H7 (cell line): ENCODE results near the gene SLC22A4. TPM values are rescaled to one million over a fixed set of nuclear protein-coding genes. Genes with fewer than 3 reads are reported as not detected.

Experiments
- DNase-seq: peaks from one replicate; pipeline ENCODE4 v3.0.0; 2012
- H3K27me3 ChIP-seq: 2 replicates; pipeline ENCODE4 v1.6.0; 2011; ENCODE audit warnings: mild to moderate bottlenecking, low read length; ENCODE audit not compliant: control insufficient read depth, insufficient read depth
- H3K36me3 ChIP-seq: replicated peaks from 2 replicates; pipeline ENCODE4 v1.5.1; 2011; ENCODE audit warnings: low read length; ENCODE audit not compliant: control insufficient read depth, insufficient read depth
- H3K4me3 ChIP-seq: 2 replicates; pipeline ENCODE4 v1.5.1; 2011; ENCODE audit warnings: low read depth, mild to moderate bottlenecking, control low read depth, low read length, moderate library complexity; ENCODE audit not compliant: insufficient read depth
- total RNA-seq: library from RNA; depleted of rRNA; stranded (reverse); fragments of >200 nt; shearing (Covaris generic); gene quantifications from 2 replicates; pipeline ENCODE4 v1.2.3, GENCODE V29; 2014; rRNA removed

The SLC22A4 gene
- total RNA-seq, 1 experiment from 2014 or later, result 0.17 TPM

DNA sequence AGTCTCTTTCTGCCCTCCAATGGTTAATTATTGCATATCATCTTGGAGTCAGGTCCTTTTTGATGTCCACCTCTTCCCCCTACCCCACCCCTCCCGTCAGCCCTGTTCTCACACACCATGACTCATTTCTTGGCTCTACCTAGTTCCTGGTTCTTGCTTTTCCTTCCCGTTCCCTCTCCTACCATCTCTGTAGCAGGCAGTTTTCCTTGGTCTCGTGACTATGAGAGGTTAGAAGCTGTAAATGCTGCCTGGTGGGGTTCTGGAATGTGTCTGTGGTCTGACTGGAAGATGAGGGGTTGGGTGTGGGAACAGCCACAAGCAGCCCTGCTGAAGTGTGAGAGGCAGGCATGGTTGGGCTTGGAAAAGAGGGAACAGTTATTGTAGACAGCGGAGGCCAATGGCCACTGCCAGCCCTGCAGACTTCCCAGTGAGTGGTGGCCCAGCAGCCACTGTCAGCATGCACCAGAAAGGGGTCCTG lies 93.5 kb downstream of the SLC22A4 start:
- Histone ChIP-seq H3K4me3 (no peak overlapping the region), H3K36me3 (no peaks in the 10 kb centered on the region), H3K27me3 (no peaks in the 10 kb centered on the region)
- no peak for DNase-seq

- Histone ChIP-seq H3K27me3 (no peaks in the 10 kb centered on the region), H3K4me3 (no peak overlapping the region), H3K36me3 (no peaks in the 10 kb centered on the region)
- DNase-seq, result no peak
Observed at GRCh38 chr5:132388244-132389050, 94.3 kb downstream of the SLC22A4 start.

DNA sequence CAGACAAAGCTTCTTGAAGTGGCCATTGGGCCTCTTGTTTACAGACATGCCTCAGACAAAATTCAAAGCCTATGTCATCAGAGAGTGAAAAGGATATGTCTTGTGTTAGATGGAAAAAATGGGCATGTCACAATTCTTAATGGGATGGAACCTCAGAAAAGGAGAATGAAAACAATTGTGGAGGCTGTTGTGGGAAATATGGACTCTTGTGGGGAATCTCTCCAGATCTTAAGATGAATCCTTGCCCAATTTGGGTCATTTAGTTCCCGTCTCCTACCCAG lies 94.8 kb downstream of the SLC22A4 start:
- no peaks in the 10 kb centered on the region for H3K36me3 ChIP-seq
- H3K27me3 ChIP-seq, result no peaks in the 10 kb centered on the region
- H3K4me3 ChIP-seq, result no peak overlapping the region
- DNase-seq, result no peak

- DNase-seq, result no peak
- Histone ChIP-seq H3K36me3 (no peaks in the 10 kb centered on the region; the same call in 1 of the 2 replicates), H3K27me3 (no peaks in the 10 kb centered on the region), H3K4me3 (no peak overlapping the region)
Observed at GRCh38 chr5:132389585-132390286, 95.5 kb downstream of the SLC22A4 start.

DNA sequence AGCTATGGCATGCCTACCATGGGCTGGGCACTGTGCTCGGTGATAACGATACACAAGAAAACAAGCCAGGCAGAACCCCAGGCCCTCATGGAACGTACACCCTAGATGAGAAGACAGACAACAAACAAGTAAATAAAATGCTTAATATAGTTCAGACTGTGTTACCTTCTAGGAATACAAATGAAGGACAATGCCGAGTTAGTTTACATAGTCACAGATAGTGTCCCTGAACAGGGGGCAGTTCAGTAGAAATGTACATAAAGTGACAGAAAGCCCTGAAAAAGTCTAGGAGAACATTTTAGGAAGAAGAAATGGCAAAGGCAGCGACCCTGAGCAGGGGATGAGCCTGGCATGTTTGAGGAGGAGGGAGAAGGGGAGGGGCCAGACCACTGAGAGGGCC lies 97.1 kb downstream of the SLC22A4 start:
- no peak for DNase-seq
- no peaks in the 10 kb centered on the region for H3K27me3 ChIP-seq
- H3K36me3 ChIP-seq, result no peaks in the 10 kb centered on the region; the same call in 1 of the 2 replicates
- H3K4me3 ChIP-seq, result no peak overlapping the region

- no peaks in the 10 kb centered on the region; the same call in 1 of the 2 replicates for H3K36me3 ChIP-seq
- no peak overlapping the region for H3K4me3 ChIP-seq
- no peaks in the 10 kb centered on the region for H3K27me3 ChIP-seq
- DNase-seq, result no peak
Observed at GRCh38 chr5:132391870-132392269, 97.7 kb downstream of the SLC22A4 start.

- H3K27me3 ChIP-seq, result no peaks in the 10 kb centered on the region
- no peak for DNase-seq
- H3K4me3 ChIP-seq, result no peak overlapping the region
- H3K36me3 ChIP-seq, result no peaks in the 10 kb centered on the region; the same call in 1 of the 2 replicates
Observed at GRCh38 chr5:132392411-132392810, 98.2 kb downstream of the SLC22A4 start.

- Histone ChIP-seq H3K36me3 (no peaks in the 10 kb centered on the region; the same call in 1 of the 2 replicates), H3K27me3 (no peaks in the 10 kb centered on the region), H3K4me3 (no peak overlapping the region)
- DNase-seq, result no peak
Observed at GRCh38 chr5:132392978-132393825, 99.0 kb downstream of the SLC22A4 start.

Other genes starting within 250 kb of the SLC22A4 start
- gene IL3, start 233.7 kb upstream of the SLC22A4 start, total RNA-seq, result not detected in 2 replicates
- not detected in 2 replicates for gene CSF2, start 220.6 kb upstream of the SLC22A4 start, total RNA-seq
- gene P4HA2, start 66.5 kb upstream of the SLC22A4 start, total RNA-seq, result 5.4 and 8.4 TPM in 2 replicates
- gene PDLIM4, start 36.7 kb upstream of the SLC22A4 start, total RNA-seq, result 4.7 and 11.2 TPM in 2 replicates
- 0.76 and 1.6 TPM in 2 replicates for gene SLC22A5, start 75.3 kb downstream of the SLC22A4 start, total RNA-seq
- 4.5 and 6.5 TPM in 2 replicates for gene IRF1, start 196.4 kb downstream of the SLC22A4 start, total RNA-seq
- not detected in 2 replicates for gene IL5, start 249.1 kb downstream of the SLC22A4 start, total RNA-seq